Breast epithelium (tissue), 3 donors: ENCODE data around the gene TRIO.

Experiments used
- POLR2AphosphoS5 ChIP-seq, 3 donors: sonication (generic); formaldehyde crosslinking; IDR thresholded peaks; one replicate each; pipeline ENCODE4 v1.6.1; 2017; ENCODE audit warnings: antibody characterized with exemption in 3 of 3
- TF ChIP-seq, protein P1 (sequence below), 3 donors: fragments of 450-650 bp; IDR thresholded peaks; one replicate each; pipeline ENCODE4 v1.5.1; 2016 to 2017; ENCODE audit warnings: antibody characterized with exemption in 3 of 3, mild to moderate bottlenecking in 3 of 3, moderate library complexity in 3 of 3

DNA sequence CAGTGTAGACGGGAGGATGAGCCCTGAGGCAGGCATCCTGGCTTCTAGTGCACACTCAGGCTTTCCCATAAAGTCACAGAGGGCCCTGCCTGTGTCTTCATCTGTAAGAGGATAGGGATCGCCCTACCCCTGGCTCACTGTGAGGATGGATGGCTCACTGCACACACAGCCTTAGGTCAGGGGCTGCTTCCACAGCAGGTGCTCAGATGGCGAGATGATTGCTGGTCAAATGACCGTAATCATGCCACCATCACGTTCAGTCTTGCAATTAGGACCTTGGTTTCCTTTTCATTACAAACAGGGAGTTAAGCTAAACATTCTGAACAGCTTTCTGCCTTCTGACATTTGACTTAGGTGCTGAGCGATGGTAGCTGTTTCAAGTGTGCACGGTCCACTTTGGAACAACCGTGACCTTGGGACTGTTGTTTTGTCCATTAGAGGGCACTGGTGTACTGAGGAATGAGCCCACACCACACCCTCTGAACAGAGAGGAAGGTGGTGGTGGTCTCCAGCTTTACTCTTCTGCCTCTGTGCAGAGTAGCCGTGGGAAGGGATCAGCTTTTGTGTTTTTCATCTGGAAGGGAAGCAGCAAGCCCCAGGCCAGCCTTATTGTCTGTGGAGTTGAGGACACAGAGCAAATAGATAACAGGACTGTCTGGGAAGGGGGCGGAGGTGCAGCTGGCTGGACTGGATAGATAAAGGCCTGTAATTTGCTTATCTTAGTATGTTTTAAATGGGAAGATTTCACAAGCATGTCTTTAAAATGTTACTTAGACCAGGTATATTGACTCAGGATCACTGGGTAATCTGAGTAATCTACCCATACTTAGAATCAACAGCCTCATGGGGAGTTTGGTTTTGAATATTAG lies 183.1 kb downstream of the TRIO start:
- no peak for TF ChIP-seq POLR2AphosphoS5 (IDR thresholded peaks at IDR 0.05)
- TF ChIP-seq, protein P1, sequence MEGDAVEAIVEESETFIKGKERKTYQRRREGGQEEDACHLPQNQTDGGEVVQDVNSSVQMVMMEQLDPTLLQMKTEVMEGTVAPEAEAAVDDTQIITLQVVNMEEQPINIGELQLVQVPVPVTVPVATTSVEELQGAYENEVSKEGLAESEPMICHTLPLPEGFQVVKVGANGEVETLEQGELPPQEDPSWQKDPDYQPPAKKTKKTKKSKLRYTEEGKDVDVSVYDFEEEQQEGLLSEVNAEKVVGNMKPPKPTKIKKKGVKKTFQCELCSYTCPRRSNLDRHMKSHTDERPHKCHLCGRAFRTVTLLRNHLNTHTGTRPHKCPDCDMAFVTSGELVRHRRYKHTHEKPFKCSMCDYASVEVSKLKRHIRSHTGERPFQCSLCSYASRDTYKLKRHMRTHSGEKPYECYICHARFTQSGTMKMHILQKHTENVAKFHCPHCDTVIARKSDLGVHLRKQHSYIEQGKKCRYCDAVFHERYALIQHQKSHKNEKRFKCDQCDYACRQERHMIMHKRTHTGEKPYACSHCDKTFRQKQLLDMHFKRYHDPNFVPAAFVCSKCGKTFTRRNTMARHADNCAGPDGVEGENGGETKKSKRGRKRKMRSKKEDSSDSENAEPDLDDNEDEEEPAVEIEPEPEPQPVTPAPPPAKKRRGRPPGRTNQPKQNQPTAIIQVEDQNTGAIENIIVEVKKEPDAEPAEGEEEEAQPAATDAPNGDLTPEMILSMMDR (IDR thresholded peaks at IDR 0.05): no peak
